ENCODE data around the gene PRIM2.
"Not testable (repeated sequence)": the region's sequence is repeated elsewhere in the genome, so short reads cannot be mapped to it uniquely, and the experiment has no call there.

PRIM2 gene

DNA sequence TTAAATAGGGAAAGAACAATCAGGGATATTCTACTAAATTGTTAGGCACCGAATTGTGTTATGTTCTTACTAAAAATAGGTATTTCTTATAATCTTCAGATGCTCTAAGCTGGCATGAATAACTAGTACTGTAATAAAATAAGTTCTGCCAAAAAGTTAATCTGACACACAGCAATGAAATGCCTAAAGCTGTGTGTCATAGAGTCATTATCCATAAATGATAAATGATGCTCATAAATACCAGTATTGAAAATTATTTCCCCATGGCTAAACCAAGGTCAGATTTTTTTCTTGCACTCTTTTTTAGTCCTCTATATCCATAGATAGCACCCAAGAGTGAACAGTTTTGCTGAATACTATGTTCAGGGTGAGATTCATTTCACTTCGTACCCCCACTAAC, 11.7 kb upstream of the PRIM2 start:
- TF ChIP-seq TCF4 (CRISPR knock-in tag; IDR thresholded peaks at IDR 0.05; ENCODE audit: borderline replicate concordance) (no peak), ISL1 (CRISPR knock-in tag; IDR thresholded peaks at IDR 0.05) (peak; percentile 58)
- TF ChIP-seq, protein P1, sequence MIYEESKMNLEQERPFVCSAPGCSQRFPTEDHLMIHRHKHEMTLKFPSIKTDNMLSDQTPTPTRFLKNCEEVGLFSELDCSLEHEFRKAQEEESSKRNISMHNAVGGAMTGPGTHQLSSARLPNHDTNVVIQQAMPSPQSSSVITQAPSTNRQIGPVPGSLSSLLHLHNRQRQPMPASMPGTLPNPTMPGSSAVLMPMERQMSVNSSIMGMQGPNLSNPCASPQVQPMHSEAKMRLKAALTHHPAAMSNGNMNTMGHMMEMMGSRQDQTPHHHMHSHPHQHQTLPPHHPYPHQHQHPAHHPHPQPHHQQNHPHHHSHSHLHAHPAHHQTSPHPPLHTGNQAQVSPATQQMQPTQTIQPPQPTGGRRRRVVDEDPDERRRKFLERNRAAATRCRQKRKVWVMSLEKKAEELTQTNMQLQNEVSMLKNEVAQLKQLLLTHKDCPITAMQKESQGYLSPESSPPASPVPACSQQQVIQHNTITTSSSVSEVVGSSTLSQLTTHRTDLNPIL (CRISPR knock-in tag; IDR thresholded peaks at IDR 0.05; ENCODE audit: low read depth) = 0 out of 2 replicates have a peak, but pooled peaks have one; percentile 39
- ATAC-seq = peak; percentile 64

DNA sequence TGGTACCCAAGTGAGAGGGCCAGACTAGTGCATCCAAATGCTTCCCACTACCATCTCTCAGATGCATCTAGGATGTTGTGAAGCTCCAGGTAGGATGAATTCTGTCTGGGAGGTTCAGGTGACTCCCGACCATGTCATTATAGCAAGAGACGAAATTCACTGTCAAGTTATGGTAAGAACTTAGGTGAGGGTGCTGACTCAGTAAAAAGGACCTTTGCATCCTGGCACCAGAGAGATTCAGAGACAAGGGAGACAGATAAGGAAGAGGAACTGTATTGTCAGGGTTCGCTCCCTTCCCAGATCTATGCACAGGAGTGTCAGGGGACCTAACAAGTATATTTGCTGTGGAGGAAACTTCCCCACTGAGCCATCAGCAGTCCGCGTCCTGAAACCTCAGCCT, 11.2 kb upstream of the PRIM2 start:
- no peak for ATAC-seq
- TF ChIP-seq SNAI2 (CRISPR knock-in tag; IDR thresholded peaks at IDR 0.05) (no peak), PPARA (CRISPR knock-in tag; IDR thresholded peaks at IDR 0.05; ENCODE audit: borderline replicate concordance) (no peak), OSR1 (CRISPR knock-in tag; IDR thresholded peaks at IDR 0.05) (no peak), CSDC2 (CRISPR knock-in tag; IDR thresholded peaks at IDR 0.05) (no peak), TCF4 (CRISPR knock-in tag; IDR thresholded peaks at IDR 0.05; ENCODE audit: borderline replicate concordance) (no peak), ZFP3 (CRISPR knock-in tag; IDR thresholded peaks at IDR 0.05) (no peak), ZNF565 (CRISPR knock-in tag; conservative IDR thresholded peaks at IDR 0.05; ENCODE audit: low read depth) (no peak), BACH2 (CRISPR knock-in tag; IDR thresholded peaks at IDR 0.05; ENCODE audit: borderline replicate concordance) (no peak), GLIS3 (CRISPR knock-in tag; IDR thresholded peaks at IDR 0.05) (no peak), ZNF8 (CRISPR knock-in tag; IDR thresholded peaks at IDR 0.05) (no peak), ESRRG (CRISPR knock-in tag; IDR thresholded peaks at IDR 0.05) (no peak), ZFP30 (CRISPR knock-in tag; IDR thresholded peaks at IDR 0.05) (no peak), ZC3H10 (CRISPR knock-in tag; IDR thresholded peaks at IDR 0.05) (no peak)
- TF ChIP-seq, protein P1 (CRISPR knock-in tag; IDR thresholded peaks at IDR 0.05; ENCODE audit: low read depth) = no peak
- TF ChIP-seq, protein P2, sequence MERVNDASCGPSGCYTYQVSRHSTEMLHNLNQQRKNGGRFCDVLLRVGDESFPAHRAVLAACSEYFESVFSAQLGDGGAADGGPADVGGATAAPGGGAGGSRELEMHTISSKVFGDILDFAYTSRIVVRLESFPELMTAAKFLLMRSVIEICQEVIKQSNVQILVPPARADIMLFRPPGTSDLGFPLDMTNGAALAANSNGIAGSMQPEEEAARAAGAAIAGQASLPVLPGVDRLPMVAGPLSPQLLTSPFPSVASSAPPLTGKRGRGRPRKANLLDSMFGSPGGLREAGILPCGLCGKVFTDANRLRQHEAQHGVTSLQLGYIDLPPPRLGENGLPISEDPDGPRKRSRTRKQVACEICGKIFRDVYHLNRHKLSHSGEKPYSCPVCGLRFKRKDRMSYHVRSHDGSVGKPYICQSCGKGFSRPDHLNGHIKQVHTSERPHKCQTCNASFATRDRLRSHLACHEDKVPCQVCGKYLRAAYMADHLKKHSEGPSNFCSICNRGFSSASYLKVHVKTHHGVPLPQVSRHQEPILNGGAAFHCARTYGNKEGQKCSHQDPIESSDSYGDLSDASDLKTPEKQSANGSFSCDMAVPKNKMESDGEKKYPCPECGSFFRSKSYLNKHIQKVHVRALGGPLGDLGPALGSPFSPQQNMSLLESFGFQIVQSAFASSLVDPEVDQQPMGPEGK (CRISPR knock-in tag; IDR thresholded peaks at IDR 0.05; ENCODE audit: borderline replicate concordance) = no peak

DNA sequence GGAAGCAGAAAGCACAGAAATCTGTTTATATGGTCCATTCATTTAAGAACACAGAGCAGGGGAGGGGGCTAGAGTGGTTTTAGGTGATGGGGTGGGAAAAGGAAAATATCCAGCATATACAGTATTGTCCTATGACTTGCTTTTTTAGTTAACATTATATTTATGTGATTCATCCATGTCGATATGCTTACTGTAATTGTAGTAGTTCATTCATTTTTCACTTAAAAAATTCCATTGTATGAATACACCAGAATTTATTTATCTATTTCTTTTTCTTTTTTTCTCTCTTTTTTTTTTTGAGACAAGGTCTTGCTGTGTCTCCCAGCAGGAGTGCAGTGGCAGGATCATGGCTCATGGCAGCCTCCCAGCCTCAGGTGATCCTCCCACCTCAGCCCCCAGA, 9.6 kb upstream of the PRIM2 start:
- TF ChIP-seq TCF4 (CRISPR knock-in tag; IDR thresholded peaks at IDR 0.05; ENCODE audit: borderline replicate concordance) = no peak
- no peak for TF ChIP-seq ZC3H10 (CRISPR knock-in tag; IDR thresholded peaks at IDR 0.05)
- TF ChIP-seq, protein P1 (CRISPR knock-in tag; IDR thresholded peaks at IDR 0.05; ENCODE audit: low read depth) = no peak
- no peak for TF ChIP-seq ARNTL (CRISPR knock-in tag; IDR thresholded peaks at IDR 0.05; ENCODE audit: borderline replicate concordance, low read depth)
- TF ChIP-seq, protein P3, sequence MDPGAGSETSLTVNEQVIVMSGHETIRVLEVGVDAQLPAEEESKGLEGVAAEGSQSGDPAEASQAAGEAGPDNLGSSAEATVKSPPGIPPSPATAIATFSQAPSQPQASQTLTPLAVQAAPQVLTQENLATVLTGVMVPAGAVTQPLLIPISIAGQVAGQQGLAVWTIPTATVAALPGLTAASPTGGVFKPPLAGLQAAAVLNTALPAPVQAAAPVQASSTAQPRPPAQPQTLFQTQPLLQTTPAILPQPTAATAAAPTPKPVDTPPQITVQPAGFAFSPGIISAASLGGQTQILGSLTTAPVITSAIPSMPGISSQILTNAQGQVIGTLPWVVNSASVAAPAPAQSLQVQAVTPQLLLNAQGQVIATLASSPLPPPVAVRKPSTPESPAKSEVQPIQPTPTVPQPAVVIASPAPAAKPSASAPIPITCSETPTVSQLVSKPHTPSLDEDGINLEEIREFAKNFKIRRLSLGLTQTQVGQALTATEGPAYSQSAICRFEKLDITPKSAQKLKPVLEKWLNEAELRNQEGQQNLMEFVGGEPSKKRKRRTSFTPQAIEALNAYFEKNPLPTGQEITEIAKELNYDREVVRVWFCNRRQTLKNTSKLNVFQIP (CRISPR knock-in tag; IDR thresholded peaks at IDR 0.05; ENCODE audit: borderline replicate concordance, low read depth) = no peak
- TF ChIP-seq, protein P2 (CRISPR knock-in tag; IDR thresholded peaks at IDR 0.05; ENCODE audit: borderline replicate concordance) = no peak
- TF ChIP-seq TOX (CRISPR knock-in tag; IDR thresholded peaks at IDR 0.05; ENCODE audit: borderline replicate concordance) = no peak
- no peak for TF ChIP-seq ISL1 (CRISPR knock-in tag; IDR thresholded peaks at IDR 0.05)
- ATAC-seq = no peak

DNA sequence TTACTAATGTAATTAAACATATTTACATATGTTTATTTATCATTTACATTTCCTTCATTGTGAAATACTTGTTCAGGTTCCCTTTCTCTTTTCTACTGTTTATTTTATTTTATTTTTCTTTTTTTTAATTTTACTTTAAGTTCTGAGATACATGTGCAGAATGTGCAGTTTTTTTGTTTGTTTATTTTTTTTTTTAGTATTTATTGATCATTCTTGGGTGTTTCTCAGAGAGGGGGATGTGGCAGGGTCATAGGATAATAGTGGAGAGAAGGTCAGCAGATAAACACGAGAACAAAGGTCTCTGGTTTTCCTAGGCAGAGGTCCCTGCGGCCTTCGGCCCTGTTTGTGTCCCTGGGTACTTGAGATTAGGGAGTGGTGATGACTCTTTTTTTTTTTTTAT, 8.7 kb upstream of the PRIM2 start:
- not testable (repeated sequence) for ATAC-seq

DNA sequence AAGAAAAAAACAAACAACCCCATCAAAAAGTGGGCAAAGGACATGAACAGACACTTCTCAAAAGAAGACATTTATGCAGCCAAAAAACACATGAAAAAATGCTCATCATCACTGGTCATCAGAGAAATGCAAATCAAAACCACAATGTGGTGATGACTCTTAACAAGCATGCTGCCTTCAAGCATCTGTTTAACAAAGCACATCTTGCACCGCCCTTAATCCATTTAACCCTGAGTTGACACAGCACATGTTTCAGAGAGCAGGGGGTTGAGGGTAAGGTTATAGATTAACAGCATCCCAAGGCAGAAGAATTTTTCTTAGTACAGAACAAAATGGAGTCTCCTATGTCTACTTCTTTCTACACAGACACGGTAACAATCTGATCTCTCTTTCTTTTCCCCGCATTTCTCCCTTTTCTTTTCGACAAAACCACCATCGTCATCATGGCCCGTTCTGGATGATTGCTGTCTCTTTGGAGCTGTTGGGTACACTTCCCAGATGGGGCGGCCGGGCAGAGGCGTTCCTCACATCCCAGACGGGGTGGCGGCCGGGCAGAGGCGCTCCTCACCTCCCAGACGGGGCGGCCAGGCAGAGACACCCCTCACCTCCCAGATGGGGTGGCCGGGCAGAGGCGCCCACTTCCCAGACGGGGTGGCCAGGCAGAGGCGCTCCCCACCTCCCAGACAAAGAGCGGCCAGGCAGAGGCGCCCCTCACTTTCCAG, 7.2 kb upstream of the PRIM2 start:
- ATAC-seq = not testable (repeated sequence)
